HCT116 (cell line): ENCODE measurements around the gene NR4A1. TPM values are rescaled to one million over a fixed set of nuclear protein-coding genes. Genes with fewer than 3 reads are reported as not detected.

Experiments used
- ATAC-seq: fragments of 200-7000 bp; cut with Tn5 transposase; 2 replicates; pipeline ENCODE4 v1.9.1; 2020; ENCODE audit warnings: mild to moderate bottlenecking, moderate library complexity
- BruUV-seq: library from RNA; stranded (reverse); fragments of 400-500 nt; replicated peaks from 2 replicates; lab custom pipeline; 2021; lab: Mats Ljungman, UMichigan
- CTCF ChIA-PET: fragments of 300-600 bp; sonication (Branson Sonifier 250); formaldehyde crosslinking; loops from one replicate; lab custom pipeline; 2021; ENCODE audit warnings: antibody characterized with exemption; lab: Charles Lee
- POLR2A ChIA-PET: fragments of 300-600, 350-600 bp; sonication (Branson Sonifier 250); formaldehyde crosslinking; loops from one replicate; lab custom pipeline; 2021; ENCODE audit warnings: antibody characterized with exemption; lab: Charles Lee
- RAD21 ChIA-PET, 2 experiments: fragments of 300-600 bp; sonication (Branson Sonifier 250); formaldehyde crosslinking; loops; one replicate each; lab custom pipeline; 2023; ENCODE audit warnings: low total read pairs in 2 of 2; ENCODE audit not compliant: uncharacterized antibody in 2 of 2, unreplicated experiment in 2 of 2, low non-redundant PET in 1 of 2; lab: Charles Lee
- DNase-seq: peaks from one replicate; pipeline ENCODE4 v3.0.0-alpha.2; 2010; ENCODE audit warnings: low read depth, low spot score
- H2AFZ ChIP-seq: fragments of 200-600 bp; shearing (Covaris generic), sonication (generic); 2 replicates; pipeline ENCODE4 v1.6.1; 2017; ENCODE audit warnings: low read depth, mixed run types, mixed read lengths, antibody characterized with exemption, low read length; ENCODE audit not compliant: poor library complexity, severe bottlenecking
- H3K27ac ChIP-seq: 2 replicates; pipeline ENCODE4 v1.5.1; 2012; ENCODE audit warnings: low read depth, low read length
- H3K27me3 ChIP-seq: fragments of 200-600 bp; sonication (generic); 2 replicates; pipeline ENCODE4 v1.6.1; 2016; ENCODE audit warnings: mixed run types, low read length, mixed read lengths; ENCODE audit not compliant: insufficient read depth
- H3K36me3 ChIP-seq, 2 experiments: fragments of 200-500 bp in 1 of 2; fragments of 200-600 bp in 1 of 2; sonication (Bioruptor generic) in 1 of 2; sonication (generic) in 1 of 2; 2 replicates each; pipeline versions ENCODE4 v1.5.1 to v1.6.1; 2014 to 2016; ENCODE audit warnings: low read length in 2 of 2, inconsistent platforms in 1 of 2, mixed read lengths in 1 of 2, mixed run types in 1 of 2; ENCODE audit not compliant: insufficient read depth in 2 of 2, control insufficient read depth in 1 of 2
- H3K4me1 ChIP-seq, 2 experiments: fragments of 200-600 bp in 1 of 2; sonication (generic) in 1 of 2; 2 replicates each; pipeline versions ENCODE4 v1.5.1 to v1.6.1; 2012 to 2017; ENCODE audit warnings: low read length in 2 of 2, inconsistent platforms in 1 of 2, mild to moderate bottlenecking in 1 of 2, mixed read lengths in 1 of 2, mixed run types in 1 of 2, moderate library complexity in 1 of 2; ENCODE audit not compliant: insufficient read depth in 2 of 2, control insufficient read depth in 1 of 2
- H3K4me2 ChIP-seq: fragments of 200-600 bp; sonication (generic); 2 replicates; pipeline ENCODE4 v1.6.1; 2017; ENCODE audit warnings: mixed run types, low read length, mixed read lengths
- H3K4me3 ChIP-seq, 2 experiments: fragments of 200-600 bp in 1 of 2; sonication (generic) in 1 of 2; replicated peaks in 1 of 2; 2 replicates each; pipeline ENCODE4 v1.5.1; 2011 to 2016; ENCODE audit warnings: low read length in 2 of 2, control low read depth in 1 of 2, low read depth in 1 of 2, mild to moderate bottlenecking in 1 of 2, mixed read lengths in 1 of 2, mixed run types in 1 of 2
- H3K79me2 ChIP-seq: fragments of 200-600 bp; sonication (generic); 2 replicates; pipeline ENCODE4 v1.6.1; 2017; ENCODE audit warnings: mild to moderate bottlenecking, mixed run types, low read length, moderate library complexity, mixed read lengths; ENCODE audit not compliant: insufficient read depth
- H3K9ac ChIP-seq: fragments of 200-600 bp; sonication (generic); 2 replicates; pipeline ENCODE4 v1.6.1; 2016; ENCODE audit warnings: low read length, mixed read lengths
- H3K9me2 ChIP-seq: fragments of 200-600 bp; sonication (generic), shearing (Covaris generic); 2 replicates; pipeline ENCODE4 v1.6.1; 2017; ENCODE audit warnings: mixed run types, mild to moderate bottlenecking, moderate library complexity; ENCODE audit not compliant: insufficient read depth
- H3K9me3 ChIP-seq, 2 experiments: fragments of 200-500 bp in 1 of 2; fragments of 200-600 bp in 1 of 2; sonication (Bioruptor generic) in 1 of 2; sonication (generic) in 1 of 2; 2 replicates each; pipeline ENCODE4 v1.6.1; 2014 to 2017; ENCODE audit warnings: low read length in 2 of 2, mixed read lengths in 2 of 2, inconsistent platforms in 1 of 2, low read depth in 1 of 2, mild to moderate bottlenecking in 1 of 2, mixed run types in 1 of 2, moderate library complexity in 1 of 2; ENCODE audit not compliant: control insufficient read depth in 1 of 2, insufficient read depth in 1 of 2
- H4K20me1 ChIP-seq: fragments of 200-600 bp; sonication (generic), shearing (Covaris generic); 2 replicates; pipeline ENCODE4 v1.6.1; 2017; ENCODE audit warnings: mixed run types, mild to moderate bottlenecking, moderate library complexity; ENCODE audit not compliant: insufficient read depth
- CBX3 ChIP-seq: IDR thresholded peaks from 2 replicates; pipeline ENCODE4 v1.6.1; 2012; ENCODE audit warnings: low read depth
- CEBPB ChIP-seq: IDR thresholded peaks from 2 replicates; pipeline ENCODE4 v1.6.1; 2012; ENCODE audit warnings: low read depth
- CTCF ChIP-seq, 3 experiments: fragments of 200-600 bp in 1 of 3; sonication (generic) in 1 of 3; IDR thresholded peaks in 2 of 3; conservative IDR thresholded peaks in 1 of 3; 2 replicates each; pipeline ENCODE4 v1.5.1; 2012 to 2017; ENCODE audit warnings: low read depth in 2 of 3, low read length in 2 of 3, antibody characterized with exemption in 1 of 3, borderline replicate concordance in 1 of 3, control low read depth in 1 of 3, mild to moderate bottlenecking in 1 of 3, mixed read lengths in 1 of 3, mixed run types in 1 of 3, moderate library complexity in 1 of 3; ENCODE audit not compliant: insufficient read depth in 1 of 3
- ELF1 ChIP-seq: IDR thresholded peaks from 2 replicates; pipeline ENCODE4 v1.6.1; 2012; ENCODE audit warnings: low read depth, borderline replicate concordance
- EZH2 ChIP-seq: fragments of 200-600 bp; sonication (generic); IDR thresholded peaks from 2 replicates; pipeline ENCODE4 v1.6.1; 2017; ENCODE audit warnings: antibody characterized with exemption, mixed run types
- EZH2phosphoT487 ChIP-seq: fragments of 200-600 bp; IDR thresholded peaks from 2 replicates; pipeline ENCODE4 v1.6.1; 2018; ENCODE audit warnings: antibody characterized with exemption, borderline replicate concordance
- JUND ChIP-seq: IDR thresholded peaks from 2 replicates; pipeline ENCODE4 v1.6.1; 2012
- POLR2A ChIP-seq: IDR thresholded peaks from 2 replicates; pipeline ENCODE4 v1.7.0; 2011; ENCODE audit warnings: borderline replicate concordance; ENCODE audit not compliant: insufficient read depth, insufficient read length; ENCODE audit errors: extremely low read depth
- SIN3A ChIP-seq: IDR thresholded peaks from 2 replicates; pipeline ENCODE4 v1.6.1; 2012; ENCODE audit warnings: low read depth
- SP1 ChIP-seq: IDR thresholded peaks from 2 replicates; pipeline ENCODE4 v1.6.1; 2012; ENCODE audit warnings: low read depth
- SRF ChIP-seq: IDR thresholded peaks from 2 replicates; pipeline ENCODE4 v1.6.1; 2012; ENCODE audit warnings: low read depth
- TCF7L2 ChIP-seq: IDR thresholded peaks from 2 replicates; pipeline ENCODE4 v1.7.0; 2011; ENCODE audit warnings: borderline replicate concordance, inconsistent platforms; ENCODE audit not compliant: insufficient read depth, insufficient read length; ENCODE audit errors: extremely low read depth
- ZNF274 ChIP-seq: fragments of 200-500 bp; sonication (Bioruptor generic); IDR thresholded peaks from 2 replicates; pipeline ENCODE4 v1.6.1; 2014; ENCODE audit warnings: mild to moderate bottlenecking, low read depth, low read length, inconsistent platforms
- intact Hi-C: fragments of 100-400 bp; cut with micrococcal nuclease; formaldehyde crosslinking; loops from 2 replicates; pipeline ENCODE4 v1.10.0; 2022
- total RNA-seq: library from RNA; stranded (reverse); gene quantifications from one replicate; pipeline ENCODE4 v1.2.1, GENCODE V29; 2021; ENCODE audit not compliant: unreplicated experiment
- TF ChIP-seq, protein P1 (sequence below): IDR thresholded peaks from 2 replicates; pipeline ENCODE4 v1.6.1; 2012; ENCODE audit warnings: low read depth

The NR4A1 gene
- total RNA-seq, 1 experiment from 2014 or later: 35.3 TPM

GRCh38 chr12:52054231-52054832, 3.1 kb downstream of the NR4A1 start:
- no peak for ATAC-seq
- POLR2A ChIA-PET: no interaction called here
- Histone ChIP-seq H3K9me3 (no peaks in the 10 kb centered on the region), H3K27ac (no peak overlapping the region), H3K36me3 (peaks cover 3 to 8% of the 10 kb centered on the region in 2 experiments; a peak in 2 of 4 replicates), H3K4me1 (peaks cover 22 to 35% of the 10 kb centered on the region in 2 experiments), H3K27me3 (no peaks in the 10 kb centered on the region), H2AFZ (no peak overlapping the region), H3K9ac (no peak overlapping the region), H3K4me3 (no peak overlapping the region), H3K4me2 (no peak overlapping the region), H4K20me1 (no peaks in the 10 kb centered on the region), H3K9me2 (no peaks in the 10 kb centered on the region), H3K79me2 (peaks cover 31% of the 10 kb centered on the region; the same call in 1 of the 2 replicates)
- intact Hi-C loops: no loop called here
- DNase-seq: no peak
- RAD21 ChIA-PET: no interaction called here
- TF ChIP-seq SIN3A: no peak
- no peak for TF ChIP-seq ZNF274
- TF ChIP-seq CBX3: no peak
- no peak for TF ChIP-seq JUND
- no peak for TF ChIP-seq SRF
- TF ChIP-seq POLR2A: no peak
- no TSS peak for BruUV-seq
- CTCF ChIA-PET: interaction anchor here (1.3 kb wide), 1 partner anchor 29 kb away, joined by 4 read pairs; no protein-coding TSS in a partner anchor

- Histone ChIP-seq H3K27me3 (no peaks in the 10 kb centered on the region), H3K27ac (no peak overlapping the region)
- intact Hi-C loops: no loop called here
- ATAC-seq (no peak), DNase-seq (no peak)
- CTCF ChIA-PET: interaction anchor here (1.3 kb wide), 1 partner anchor 29 kb away, joined by 4 read pairs; no protein-coding TSS in a partner anchor
- TF ChIP-seq CTCF (IDR thresholded peaks at IDR 0.05 in 2 of 3, conservative IDR thresholded peaks at IDR 0.05 in 1 of 3; ENCODE audit: borderline replicate concordance in 1 of 3, insufficient read depth in 1 of 3, low read depth in 2 of 3, low read length in 2 of 3): no peak
- TF ChIP-seq EZH2phosphoT487: no peak
- TF ChIP-seq ELF1: no peak
- no peak for TF ChIP-seq EZH2
- TF ChIP-seq, protein P1, sequence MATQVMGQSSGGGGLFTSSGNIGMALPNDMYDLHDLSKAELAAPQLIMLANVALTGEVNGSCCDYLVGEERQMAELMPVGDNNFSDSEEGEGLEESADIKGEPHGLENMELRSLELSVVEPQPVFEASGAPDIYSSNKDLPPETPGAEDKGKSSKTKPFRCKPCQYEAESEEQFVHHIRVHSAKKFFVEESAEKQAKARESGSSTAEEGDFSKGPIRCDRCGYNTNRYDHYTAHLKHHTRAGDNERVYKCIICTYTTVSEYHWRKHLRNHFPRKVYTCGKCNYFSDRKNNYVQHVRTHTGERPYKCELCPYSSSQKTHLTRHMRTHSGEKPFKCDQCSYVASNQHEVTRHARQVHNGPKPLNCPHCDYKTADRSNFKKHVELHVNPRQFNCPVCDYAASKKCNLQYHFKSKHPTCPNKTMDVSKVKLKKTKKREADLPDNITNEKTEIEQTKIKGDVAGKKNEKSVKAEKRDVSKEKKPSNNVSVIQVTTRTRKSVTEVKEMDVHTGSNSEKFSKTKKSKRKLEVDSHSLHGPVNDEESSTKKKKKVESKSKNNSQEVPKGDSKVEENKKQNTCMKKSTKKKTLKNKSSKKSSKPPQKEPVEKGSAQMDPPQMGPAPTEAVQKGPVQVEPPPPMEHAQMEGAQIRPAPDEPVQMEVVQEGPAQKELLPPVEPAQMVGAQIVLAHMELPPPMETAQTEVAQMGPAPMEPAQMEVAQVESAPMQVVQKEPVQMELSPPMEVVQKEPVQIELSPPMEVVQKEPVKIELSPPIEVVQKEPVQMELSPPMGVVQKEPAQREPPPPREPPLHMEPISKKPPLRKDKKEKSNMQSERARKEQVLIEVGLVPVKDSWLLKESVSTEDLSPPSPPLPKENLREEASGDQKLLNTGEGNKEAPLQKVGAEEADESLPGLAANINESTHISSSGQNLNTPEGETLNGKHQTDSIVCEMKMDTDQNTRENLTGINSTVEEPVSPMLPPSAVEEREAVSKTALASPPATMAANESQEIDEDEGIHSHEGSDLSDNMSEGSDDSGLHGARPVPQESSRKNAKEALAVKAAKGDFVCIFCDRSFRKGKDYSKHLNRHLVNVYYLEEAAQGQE: no peak
- TF ChIP-seq SP1: no peak
- no peak for TF ChIP-seq CBX3
- no peak for TF ChIP-seq TCF7L2
- TF ChIP-seq CEBPB: no peak
- TF ChIP-seq, all 23 proteins: peak for 0
- Histone ChIP-seq H4K20me1 (no peaks in the 10 kb centered on the region), H3K4me3 (no peak overlapping the region), H3K9ac (no peak overlapping the region), H3K9me2 (no peaks in the 10 kb centered on the region), H3K9me3 (no peaks in the 10 kb centered on the region), H2AFZ (no peak overlapping the region), H3K4me1 (peaks cover 16 to 28% of the 10 kb centered on the region in 2 experiments), H3K36me3 (peaks cover 3 to 8% of the 10 kb centered on the region in 2 experiments; a peak in 2 of 4 replicates), H3K4me2 (no peak overlapping the region), H3K79me2 (peaks cover 31% of the 10 kb centered on the region; the same call in 1 of the 2 replicates)
- RAD21 ChIA-PET: no interaction called here
- no TSS peak for BruUV-seq
- POLR2A ChIA-PET: no interaction called here
Observed at GRCh38 chr12:52054833-52055730, 3.8 kb downstream of the NR4A1 start.
